Esophagus muscularis mucosa (tissue), 4 donors: ENCODE measurements around the gene MRGPRF. TPM values are rescaled to one million over a fixed set of nuclear protein-coding genes. Genes with fewer than 3 reads are reported as not detected.

ENCODE experiments used
- DNase-seq: peaks from one replicate; pipeline ENCODE4 v3.0.0-alpha.2; 2017; ENCODE audit errors: extremely low spot score
- H3K27ac ChIP-seq, 4 donors: fragments of 200-600 bp; sonication (generic); replicated peaks in 1 of 4; 1 replicate in 3 of 4; 2 replicates in 1 of 4; pipeline ENCODE4 v1.5.1; 2016 to 2019; ENCODE audit warnings: mild to moderate bottlenecking in 1 of 4
- H3K27me3 ChIP-seq, 4 donors: fragments of 200-600 bp; sonication (generic); one replicate each; pipeline versions ENCODE4 v1.5.1 to v1.6.0; 2016 to 2019
- H3K36me3 ChIP-seq, 4 donors: fragments of 200-600 bp; sonication (generic); one replicate each; pipeline ENCODE4 v1.5.1; 2016 to 2019
- H3K4me1 ChIP-seq, 4 donors: fragments of 200-600 bp; sonication (generic); one replicate each; pipeline ENCODE4 v1.5.1; 2016 to 2019
- H3K4me3 ChIP-seq, 4 donors: fragments of 200-600 bp; sonication (generic); 1 replicate in 2 of 4; 2 replicates in 2 of 4; pipeline ENCODE4 v1.5.1; 2016 to 2019; ENCODE audit warnings: mild to moderate bottlenecking in 4 of 4, moderate library complexity in 1 of 4
- H3K9me3 ChIP-seq, 4 donors: fragments of 200-600 bp; sonication (generic); 1 replicate in 3 of 4; 2 replicates in 1 of 4; pipeline ENCODE4 v1.5.1; 2016 to 2019
- EP300 ChIP-seq: sonication (generic); formaldehyde crosslinking; IDR thresholded peaks from one replicate; pipeline ENCODE4 v1.6.1; 2017; ENCODE audit warnings: antibody characterized with exemption
- POLR2A ChIP-seq: fragments of 450-650 bp; IDR thresholded peaks from one replicate; pipeline ENCODE4 v1.6.1; 2017; ENCODE audit warnings: antibody characterized with exemption, moderate library complexity, mild to moderate bottlenecking, low read depth
- POLR2AphosphoS5 ChIP-seq, 2 donors: sonication (generic); formaldehyde crosslinking; IDR thresholded peaks; one replicate each; pipeline ENCODE4 v1.6.1; 2017; ENCODE audit warnings: antibody characterized with exemption in 2 of 2
- WGBS: methylation state at CpG from one replicate; pipeline ENCODE4 v1.1.5; 2018; 5-methylcytosine and 5-hydroxymethylcytosine counted together
- intact Hi-C: fragments of 100-400 bp; cut with DNase I; formaldehyde crosslinking; loops from one replicate; pipeline ENCODE4 v1.15.1; 2023
- total RNA-seq, 4 donors: library from RNA; depleted of rRNA; stranded (reverse); fragments of >200 nt; gene quantifications; one replicate each; pipeline versions ENCODE4 v1.1.0 to v1.2.1, GENCODE V29; 2016
- TF ChIP-seq, protein P1 (sequence below), 3 experiments: fragments of 200-600 bp in 2 of 3; fragments of 450-650 bp in 1 of 3; sonication (generic) in 2 of 3; IDR thresholded peaks; one replicate each; pipeline ENCODE4 v1.5.1; 2017 to 2019; ENCODE audit warnings: antibody characterized with exemption in 3 of 3, mild to moderate bottlenecking in 2 of 3, moderate library complexity in 1 of 3

Gene MRGPRF
- total RNA-seq, 4 donors from 2014 or later = 77.9 to 206 (median 126) TPM

DNA sequence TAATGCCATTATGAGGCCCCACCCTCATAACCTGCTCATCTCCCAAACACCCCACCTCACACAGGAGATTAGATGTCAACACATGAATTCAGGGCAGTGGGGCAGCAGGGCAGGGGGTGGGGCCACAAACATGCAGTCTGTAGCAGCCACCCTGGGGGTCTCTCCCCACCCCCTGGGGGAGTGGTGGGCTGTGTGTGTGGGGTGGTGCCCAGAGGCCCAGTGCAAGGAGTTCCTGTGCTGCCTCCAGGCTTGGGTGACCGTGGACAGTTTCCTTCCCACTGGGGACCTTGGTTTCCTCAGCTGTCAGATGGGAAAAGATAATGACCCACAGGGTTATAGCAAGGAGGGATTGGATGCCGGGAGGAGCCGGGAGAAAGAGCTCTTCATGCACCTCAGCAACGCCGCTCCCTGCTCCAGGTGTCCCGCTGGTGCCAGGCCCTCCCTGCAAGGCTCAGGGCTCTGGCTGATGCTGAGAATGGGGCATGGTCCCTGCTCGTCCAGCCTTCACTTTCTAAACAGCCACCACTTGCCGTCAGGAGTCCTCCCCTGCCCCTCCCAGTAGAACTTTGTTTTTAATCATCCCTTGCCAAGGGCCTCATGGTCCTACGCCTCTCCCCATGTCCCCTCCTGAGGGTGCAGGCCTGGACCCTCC lies 2.0 kb upstream of the MRGPRF start:
- TF ChIP-seq EP300 (no peak), POLR2A (no peak), POLR2AphosphoS5 (IDR thresholded peaks at IDR 0.05) (no peak)
- TF ChIP-seq, protein P1, sequence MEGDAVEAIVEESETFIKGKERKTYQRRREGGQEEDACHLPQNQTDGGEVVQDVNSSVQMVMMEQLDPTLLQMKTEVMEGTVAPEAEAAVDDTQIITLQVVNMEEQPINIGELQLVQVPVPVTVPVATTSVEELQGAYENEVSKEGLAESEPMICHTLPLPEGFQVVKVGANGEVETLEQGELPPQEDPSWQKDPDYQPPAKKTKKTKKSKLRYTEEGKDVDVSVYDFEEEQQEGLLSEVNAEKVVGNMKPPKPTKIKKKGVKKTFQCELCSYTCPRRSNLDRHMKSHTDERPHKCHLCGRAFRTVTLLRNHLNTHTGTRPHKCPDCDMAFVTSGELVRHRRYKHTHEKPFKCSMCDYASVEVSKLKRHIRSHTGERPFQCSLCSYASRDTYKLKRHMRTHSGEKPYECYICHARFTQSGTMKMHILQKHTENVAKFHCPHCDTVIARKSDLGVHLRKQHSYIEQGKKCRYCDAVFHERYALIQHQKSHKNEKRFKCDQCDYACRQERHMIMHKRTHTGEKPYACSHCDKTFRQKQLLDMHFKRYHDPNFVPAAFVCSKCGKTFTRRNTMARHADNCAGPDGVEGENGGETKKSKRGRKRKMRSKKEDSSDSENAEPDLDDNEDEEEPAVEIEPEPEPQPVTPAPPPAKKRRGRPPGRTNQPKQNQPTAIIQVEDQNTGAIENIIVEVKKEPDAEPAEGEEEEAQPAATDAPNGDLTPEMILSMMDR (IDR thresholded peaks at IDR 0.05) = no peak
- Histone ChIP-seq H3K9me3 (no peaks in the 10 kb centered on the region), H3K36me3 (no peaks in the 10 kb centered on the region), H3K4me1 (peaks cover 27 to 70% (median 54%) of the 10 kb centered on the region in 4 donors), H3K4me3 (peak overlapping the region in 3 of 4 donors; percentile 65 to 83 (median 77)), H3K27ac (peak overlapping the region; percentile 95 to 99 (median 97)), H3K27me3 (peaks cover 0 to 18% (median 0%) of the 10 kb centered on the region in 4 donors)
- intact Hi-C loops = no loop called here
- no peak for DNase-seq
- 63% methylated on average over 9 of the region's 9 CpGs for WGBS

DNA sequence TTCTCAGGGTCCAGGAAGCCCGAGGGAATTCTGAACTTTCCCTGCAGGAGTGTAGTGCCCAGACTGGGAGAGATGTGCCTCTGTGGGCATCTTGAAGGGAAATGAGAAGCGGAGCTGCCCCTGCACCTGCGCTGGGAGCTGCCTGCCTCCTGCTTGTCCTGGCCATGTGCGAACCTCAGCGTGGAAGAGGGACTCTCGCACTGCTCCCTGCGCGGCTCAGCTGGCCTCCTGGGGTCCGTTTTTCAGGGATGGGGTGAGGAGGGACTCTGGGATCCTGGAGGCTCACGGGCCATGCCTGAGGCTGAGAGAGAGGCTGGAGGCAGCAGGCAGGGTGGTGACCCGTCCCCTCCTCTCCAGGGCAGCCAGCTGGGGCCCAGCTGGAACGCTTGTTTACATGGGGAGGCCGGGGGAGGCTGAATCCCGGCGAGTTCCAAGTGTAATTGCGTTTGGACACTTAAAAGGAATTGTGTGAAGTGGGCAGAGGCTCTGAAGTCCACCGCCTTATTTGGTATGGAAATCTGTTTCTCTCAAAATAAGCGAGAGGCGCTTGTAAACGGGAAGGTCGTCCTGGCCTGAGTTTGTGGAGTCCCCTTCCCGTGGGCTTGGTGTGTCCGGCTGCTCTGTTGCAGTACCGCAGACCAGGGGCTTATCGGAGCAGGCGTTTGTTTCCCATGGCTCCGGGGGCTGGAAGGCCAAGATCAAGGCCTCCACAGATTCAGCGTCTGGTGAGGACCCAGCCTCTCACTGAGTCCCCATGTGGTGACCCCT lies 1.2 kb upstream of the MRGPRF start:
- Histone ChIP-seq H3K36me3 (peaks cover 0 to 6% (median 1%) of the 10 kb centered on the region in 4 donors), H3K27me3 (peaks cover 0 to 18% (median 0%) of the 10 kb centered on the region in 4 donors), H3K9me3 (no peaks in the 10 kb centered on the region), H3K27ac (peak overlapping the region; percentile 95 to 99 (median 97)), H3K4me1 (peaks cover 35 to 75% (median 60%) of the 10 kb centered on the region in 4 donors), H3K4me3 (peak overlapping the region; percentile 65 to 83 (median 72))
- WGBS = 31% methylated on average over 25 of the region's 28 CpGs
- DNase-seq = no peak
- TF ChIP-seq EP300 (peak; percentile 33), POLR2A (no peak), POLR2AphosphoS5 (IDR thresholded peaks at IDR 0.05) (peak; percentile 91)
- intact Hi-C loops = no loop called here

DNA sequence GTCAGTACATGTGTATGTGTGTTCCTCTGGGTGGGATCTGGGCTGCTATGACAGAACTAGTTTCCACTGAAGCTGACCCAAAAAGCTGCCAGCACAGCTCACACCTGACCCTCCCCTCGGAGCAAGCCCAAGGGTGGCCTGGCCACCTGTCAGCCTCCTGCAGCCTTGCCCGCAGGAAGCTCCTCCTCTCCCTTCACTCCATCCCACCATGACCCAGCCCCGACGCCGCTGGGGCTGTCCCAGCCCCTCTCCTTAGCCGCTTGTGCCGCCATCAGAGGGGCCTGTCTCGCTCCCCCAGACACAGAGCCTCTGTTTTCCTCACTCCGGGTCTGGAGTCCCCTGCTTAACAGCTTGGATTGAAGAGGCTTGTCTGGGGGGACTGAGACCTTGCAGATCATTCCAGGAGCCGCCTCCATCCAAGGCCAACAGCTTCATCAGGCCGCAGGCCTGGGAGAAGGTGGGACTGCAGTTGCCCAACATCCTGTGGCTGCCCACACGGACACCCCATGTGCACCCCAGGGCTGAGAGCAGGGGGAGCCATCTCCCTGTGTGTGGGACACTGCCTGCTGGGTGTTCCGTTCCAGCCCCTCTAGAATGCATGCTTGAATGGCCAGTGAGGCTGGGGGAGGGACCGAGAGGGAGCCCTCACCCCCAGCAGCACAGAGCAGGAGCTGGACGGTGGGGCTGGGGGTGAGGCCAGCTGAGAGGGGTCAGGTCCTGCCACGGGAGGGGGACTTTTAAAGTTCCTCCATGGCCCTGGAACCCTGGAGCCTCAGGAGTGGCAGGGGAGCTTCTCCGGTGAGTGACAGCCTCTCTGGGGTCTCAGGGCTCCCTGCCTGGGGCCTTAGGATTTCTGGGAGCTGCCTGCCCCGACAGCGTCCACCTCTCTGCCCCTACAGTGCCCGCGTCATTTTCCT lies 696 bp downstream of the MRGPRF start:
- peaks cover 52 to 79% (median 67%) of the 10 kb centered on the region in 4 donors for H3K4me1 ChIP-seq
- H3K27me3 ChIP-seq = peaks cover 0 to 18% (median 0%) of the 10 kb centered on the region in 4 donors
- peak in 1 of 2 donors; percentile 14 for TF ChIP-seq POLR2AphosphoS5 (IDR thresholded peaks at IDR 0.05)
- TF ChIP-seq, protein P1 (IDR thresholded peaks at IDR 0.05) = peak in 1 of 3 experiments; percentile 18
- no peak for TF ChIP-seq EP300
- no peak for TF ChIP-seq POLR2A
- 27% methylated on average over 12 of the region's 21 CpGs for WGBS
- no peak for DNase-seq
- H3K36me3 ChIP-seq = peaks cover 0 to 13% (median 1%) of the 10 kb centered on the region in 4 donors
- H3K4me3 ChIP-seq = peak overlapping the region; percentile 65 to 83 (median 72)
- H3K27ac ChIP-seq = peak overlapping the region; percentile 95 to 99 (median 97)
- intact Hi-C loops = loop anchor here (2.0 kb wide), 1 partner anchor 36 kb away; the partner anchor contains the start of gene TPCN2
- no peaks in the 10 kb centered on the region for H3K9me3 ChIP-seq

DNA sequence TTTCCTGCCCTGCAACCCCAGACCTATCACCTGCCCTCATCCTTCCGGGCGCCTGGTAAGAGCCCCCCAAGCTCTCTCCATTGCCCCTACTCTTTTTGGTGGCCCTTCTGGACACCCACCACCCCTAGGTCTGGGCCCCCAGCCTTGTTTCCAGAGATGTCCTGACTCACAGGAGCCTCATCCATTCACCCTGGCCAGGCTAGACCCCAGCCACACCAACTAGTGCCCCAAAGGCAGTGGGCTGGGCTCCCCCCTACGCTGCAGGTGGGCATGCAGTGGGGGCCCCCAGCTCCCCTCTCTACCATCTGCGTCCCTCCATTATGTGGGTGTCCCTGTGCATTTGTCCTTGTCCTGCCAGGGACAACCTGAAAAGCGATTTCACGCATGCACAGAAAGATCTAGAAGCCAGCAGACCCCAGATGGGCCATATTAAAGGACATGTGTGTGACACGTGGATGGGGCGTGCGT lies 1.4 kb downstream of the MRGPRF start:
- peaks cover 56 to 86% (median 74%) of the 10 kb centered on the region in 4 donors for H3K4me1 ChIP-seq
- H3K9me3 ChIP-seq = no peaks in the 10 kb centered on the region
- peaks cover 0 to 18% (median 0%) of the 10 kb centered on the region in 4 donors for H3K27me3 ChIP-seq
- TF ChIP-seq POLR2A = no peak
- peak in 1 of 2 donors; percentile 9 for TF ChIP-seq POLR2AphosphoS5 (IDR thresholded peaks at IDR 0.05)
- peaks cover 0 to 13% (median 1%) of the 10 kb centered on the region in 4 donors for H3K36me3 ChIP-seq
- 31% methylated on average over 3 of the region's 9 CpGs for WGBS
- intact Hi-C loops = loop anchor here (2.0 kb wide), 2 partner anchors 37 to 75 kb away; partner anchors contain the start of gene TPCN2
- peak overlapping the region; percentile 95 to 99 (median 97) for H3K27ac ChIP-seq
- peak overlapping the region; percentile 65 to 83 (median 72) for H3K4me3 ChIP-seq
- no peak for DNase-seq
